ENCODE measurements around the gene SCN9A.
"Not testable (repeated sequence)": the region's sequence is repeated elsewhere in the genome, so short reads cannot be mapped to it uniquely, and the experiment has no call there.

The SCN9A gene

DNA sequence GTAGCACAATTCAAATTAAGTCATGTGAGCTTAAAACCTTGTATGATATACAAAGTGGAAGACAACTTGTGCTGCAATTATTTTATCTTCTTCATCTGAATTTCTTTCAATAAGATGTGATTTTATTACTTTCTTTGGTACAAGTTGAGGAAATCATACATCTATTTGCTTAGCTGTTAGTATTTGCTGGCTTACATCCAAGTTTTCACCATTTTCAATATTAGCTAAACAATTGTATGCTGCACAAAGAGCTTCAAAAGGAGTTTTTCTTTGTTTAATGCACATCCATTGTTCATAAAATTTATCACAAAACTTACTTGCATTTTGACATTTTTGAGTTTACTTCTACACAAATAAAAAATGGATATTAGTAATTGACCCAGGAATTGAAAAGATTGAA, 40.9 kb downstream of the SCN9A start:
- Mint-ChIP-seq H3K27me3 (no peaks in the 10 kb centered on the region), H3K36me3 (no peaks in the 10 kb centered on the region), H3K4me3 (no peak overlapping the region), H3K27ac (no peak overlapping the region), H3K9me3 (no peaks in the 10 kb centered on the region), H3K4me1 (no peaks in the 10 kb centered on the region)
- no peak for DNase-seq
- ATAC-seq (replicated peaks), result no peak

DNA sequence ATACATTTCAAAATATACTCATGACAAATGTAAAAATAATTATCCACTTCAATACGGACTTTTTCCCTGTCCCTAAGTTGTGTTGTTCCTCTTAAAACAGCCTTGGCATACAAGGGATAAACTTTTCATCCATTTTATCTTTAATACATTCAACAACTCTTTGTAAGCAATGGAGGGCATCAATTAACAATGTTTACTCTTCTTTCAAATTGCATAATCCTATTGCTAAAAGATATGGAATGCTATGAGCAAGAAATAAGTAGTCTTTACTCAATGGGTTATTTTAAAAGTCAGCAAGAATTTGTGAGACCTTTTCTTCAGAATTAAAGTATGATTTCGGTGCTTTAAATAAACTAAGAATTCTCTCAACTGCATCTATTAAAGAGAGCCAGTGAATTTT, 41.9 kb downstream of the SCN9A start:
- DNase-seq (no peak), ATAC-seq (replicated peaks) (no peak)

DNA sequence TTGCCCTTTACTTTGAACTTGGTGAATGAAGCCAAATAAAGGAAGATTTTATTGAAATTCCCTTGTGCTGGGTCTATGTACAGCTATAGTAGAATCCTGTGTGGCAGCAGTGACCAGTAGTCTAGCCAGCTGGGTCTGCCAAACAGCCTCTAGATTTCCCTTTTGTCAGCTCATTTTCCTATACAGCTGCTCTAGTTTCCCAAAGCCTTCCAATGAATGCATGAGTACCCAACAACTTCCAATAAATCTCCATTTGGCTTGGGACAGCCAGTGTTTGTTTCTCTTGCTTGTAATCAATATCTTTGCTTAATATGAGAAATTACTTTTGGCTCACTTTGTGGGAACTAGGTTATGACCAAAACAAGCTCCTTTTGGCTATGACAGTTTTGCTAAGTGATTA, 43.6 kb downstream of the SCN9A start:
- no peaks in the 10 kb centered on the region for H3K9me3 Mint-ChIP-seq
- DNase-seq (no peak), ATAC-seq (replicated peaks) (no peak)
- H3K4me3 Mint-ChIP-seq, result no peak overlapping the region
- H3K27ac Mint-ChIP-seq, result no peak overlapping the region
- no peaks in the 10 kb centered on the region for H3K27me3 Mint-ChIP-seq
- H3K4me1 Mint-ChIP-seq, result no peaks in the 10 kb centered on the region
- no peaks in the 10 kb centered on the region for H3K36me3 Mint-ChIP-seq

More for the DNA sequence above, 41.9 kb downstream of the SCN9A start:
- H3K36me3 Mint-ChIP-seq, result no peaks in the 10 kb centered on the region
- H3K4me3 Mint-ChIP-seq, result no peak overlapping the region
- H3K4me1 Mint-ChIP-seq, result no peaks in the 10 kb centered on the region
- no peaks in the 10 kb centered on the region for H3K27me3 Mint-ChIP-seq
- H3K9me3 Mint-ChIP-seq, result no peaks in the 10 kb centered on the region
- no peak overlapping the region for H3K27ac Mint-ChIP-seq

DNA sequence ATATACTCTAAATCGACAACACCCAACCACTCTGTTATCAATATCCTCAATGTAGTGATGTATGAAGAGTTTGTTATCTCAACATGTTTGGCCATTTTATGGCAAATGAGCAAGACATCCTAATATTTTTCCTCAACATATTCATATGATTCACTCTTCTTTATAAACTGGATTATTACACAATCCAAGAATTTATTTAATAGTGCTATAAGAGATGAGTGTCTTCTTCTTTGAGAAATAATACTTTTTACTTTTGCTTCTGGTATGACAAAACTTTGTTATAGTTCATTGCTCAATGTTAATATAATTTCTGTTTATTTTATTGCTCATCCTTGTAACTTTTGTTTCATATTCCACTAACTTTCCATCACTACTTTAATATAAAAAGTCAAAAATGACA, 44.3 kb downstream of the SCN9A start:
- no peaks in the 10 kb centered on the region for H3K36me3 Mint-ChIP-seq
- no peak for ATAC-seq (replicated peaks)
- H3K9me3 Mint-ChIP-seq, result no peaks in the 10 kb centered on the region
- no peaks in the 10 kb centered on the region for H3K4me1 Mint-ChIP-seq
- H3K27me3 Mint-ChIP-seq, result no peaks in the 10 kb centered on the region
- H3K27ac Mint-ChIP-seq, result no peak overlapping the region
- H3K4me3 Mint-ChIP-seq, result no peak overlapping the region
- no peak for DNase-seq

DNA sequence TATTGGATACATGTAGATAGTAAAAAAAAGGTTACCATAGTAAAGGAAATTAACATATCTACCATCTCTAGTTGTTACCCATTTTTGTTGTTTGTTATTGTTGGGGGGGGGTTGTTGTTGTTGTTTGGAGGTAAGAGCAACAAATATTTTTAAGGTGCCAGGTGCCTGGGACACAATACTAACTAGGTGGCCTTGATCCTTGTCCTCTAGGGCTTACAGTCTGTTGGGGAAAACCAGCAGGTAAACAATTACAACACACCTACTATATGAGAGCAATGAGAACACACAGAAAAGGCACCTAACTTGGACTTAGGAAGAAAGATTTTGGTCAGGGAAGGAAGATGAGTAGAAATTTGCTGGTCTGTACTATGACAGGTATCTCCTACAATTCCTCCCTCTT, 46.3 kb downstream of the SCN9A start:
- Mint-ChIP-seq H3K27me3 (no peaks in the 10 kb centered on the region), H3K4me1 (no peaks in the 10 kb centered on the region), H3K36me3 (no peaks in the 10 kb centered on the region), H3K4me3 (no peak overlapping the region), H3K27ac (no peak overlapping the region), H3K9me3 (no peaks in the 10 kb centered on the region)
- DNase-seq (no peak), ATAC-seq (replicated peaks) (no peak)

DNA sequence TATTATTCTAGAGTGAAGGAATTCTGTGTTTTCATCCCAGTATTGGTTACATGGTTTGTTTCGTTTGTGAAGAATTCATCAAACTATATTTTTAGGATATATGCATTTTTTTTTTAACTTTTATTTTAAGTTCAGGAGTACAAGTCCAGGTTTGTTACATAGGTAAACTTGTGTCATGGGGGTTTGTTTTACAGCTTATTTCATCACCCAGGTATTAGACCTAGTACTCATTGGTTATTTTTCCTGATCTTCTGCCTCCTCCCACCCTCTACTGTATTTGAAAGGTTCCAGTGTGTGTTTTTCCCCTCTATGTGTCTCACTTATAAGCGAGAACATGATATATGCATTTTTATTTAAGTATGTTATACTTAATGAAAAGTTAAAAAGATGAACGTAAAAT, 47.6 kb downstream of the SCN9A start:
- Mint-ChIP-seq H3K36me3 (no peaks in the 10 kb centered on the region), H3K4me3 (no peak overlapping the region), H3K4me1 (no peaks in the 10 kb centered on the region), H3K27ac (no peak overlapping the region), H3K27me3 (no peaks in the 10 kb centered on the region), H3K9me3 (no peaks in the 10 kb centered on the region)
- DNase-seq (no peak), ATAC-seq (replicated peaks) (no peak)

DNA sequence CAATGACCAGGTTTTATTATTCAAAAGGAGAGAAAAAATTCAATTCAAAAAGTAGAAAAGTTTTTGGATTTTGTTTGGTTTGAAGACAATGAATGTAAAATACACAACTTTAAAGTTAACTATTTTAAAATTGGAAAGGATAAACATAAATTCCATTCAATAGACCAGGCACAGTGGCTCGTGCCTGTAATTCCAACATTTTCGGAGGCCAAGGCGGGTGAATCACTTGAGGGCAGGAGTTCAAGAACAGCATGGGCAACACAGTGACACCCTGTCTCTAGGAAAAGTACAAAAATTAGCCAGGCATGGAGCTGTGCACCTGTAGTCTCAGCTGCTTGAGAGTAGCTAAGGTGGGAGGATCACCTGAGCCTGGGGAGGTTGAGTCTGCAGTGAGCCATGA, 54.7 kb downstream of the SCN9A start:
- no peak for ATAC-seq (replicated peaks)
- H3K9me3 Mint-ChIP-seq, result no peaks in the 10 kb centered on the region
- no peak for DNase-seq
- no peak overlapping the region for H3K27ac Mint-ChIP-seq
- no peaks in the 10 kb centered on the region for H3K27me3 Mint-ChIP-seq
- H3K4me1 Mint-ChIP-seq, result no peaks in the 10 kb centered on the region
- H3K36me3 Mint-ChIP-seq, result no peaks in the 10 kb centered on the region
- no peak overlapping the region for H3K4me3 Mint-ChIP-seq

DNA sequence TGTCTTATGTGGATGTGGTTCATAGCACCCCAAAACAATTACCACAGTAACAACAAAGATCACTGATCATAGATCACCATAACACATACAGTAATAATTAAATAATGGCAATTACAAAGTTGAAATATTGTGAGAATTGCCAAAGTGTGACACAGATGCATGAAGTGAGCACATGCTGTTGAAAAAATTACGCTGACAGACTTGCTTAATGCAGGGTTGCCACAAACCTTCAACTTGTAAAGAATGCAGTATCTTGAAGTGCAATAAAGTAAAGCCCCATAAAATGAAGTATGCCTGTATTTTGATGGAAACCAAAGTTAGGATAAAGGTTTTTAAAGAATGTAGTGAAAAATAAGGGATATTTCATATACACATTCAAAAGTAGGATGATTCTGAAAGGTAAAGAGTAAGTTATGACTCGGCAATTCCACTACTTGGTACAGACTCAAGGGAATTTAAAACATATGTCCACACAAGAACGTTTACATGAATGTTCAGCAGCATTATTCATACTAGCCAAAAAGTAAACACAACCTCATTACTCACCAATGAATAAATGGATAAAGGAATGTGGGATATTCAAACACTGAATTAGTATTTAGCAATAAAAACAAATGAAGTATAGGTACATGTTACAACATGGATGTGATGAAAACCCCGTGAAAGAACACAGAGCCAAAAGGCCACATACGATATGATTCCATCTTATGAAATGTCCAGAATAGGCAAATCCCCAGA, 61.6 kb downstream of the SCN9A start:
- H3K9me3 Mint-ChIP-seq, result no peaks in the 10 kb centered on the region
- DNase-seq (no peak), ATAC-seq (replicated peaks) (no peak)
- no peak overlapping the region for H3K4me3 Mint-ChIP-seq
- no peak overlapping the region for H3K27ac Mint-ChIP-seq
- no peaks in the 10 kb centered on the region for H3K27me3 Mint-ChIP-seq
- H3K4me1 Mint-ChIP-seq, result no peaks in the 10 kb centered on the region
- H3K36me3 Mint-ChIP-seq, result no peaks in the 10 kb centered on the region

DNA sequence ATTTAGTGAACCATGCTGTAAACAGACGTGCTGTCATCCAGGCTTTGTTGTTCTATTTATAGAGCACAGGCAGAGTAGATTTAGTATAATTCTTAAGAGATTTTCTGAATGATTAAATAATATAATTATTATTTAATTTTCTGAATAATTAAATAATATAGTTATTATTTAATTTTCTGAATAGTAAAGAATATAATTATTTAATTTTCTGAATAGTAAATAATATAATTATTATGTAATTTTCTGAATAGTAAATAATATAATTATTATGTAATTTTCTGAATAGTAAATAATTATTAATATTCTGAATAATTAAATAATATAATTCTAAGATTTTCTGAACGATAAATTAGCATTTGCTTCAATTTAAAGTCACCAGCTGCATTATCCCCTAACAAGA, 62.9 kb downstream of the SCN9A start:
- not testable (repeated sequence) for H3K4me1 Mint-ChIP-seq; H3K4me3 Mint-ChIP-seq; H3K27ac Mint-ChIP-seq; ATAC-seq (replicated peaks); H3K36me3 Mint-ChIP-seq; H3K27me3 Mint-ChIP-seq; H3K9me3 Mint-ChIP-seq; DNase-seq

DNA sequence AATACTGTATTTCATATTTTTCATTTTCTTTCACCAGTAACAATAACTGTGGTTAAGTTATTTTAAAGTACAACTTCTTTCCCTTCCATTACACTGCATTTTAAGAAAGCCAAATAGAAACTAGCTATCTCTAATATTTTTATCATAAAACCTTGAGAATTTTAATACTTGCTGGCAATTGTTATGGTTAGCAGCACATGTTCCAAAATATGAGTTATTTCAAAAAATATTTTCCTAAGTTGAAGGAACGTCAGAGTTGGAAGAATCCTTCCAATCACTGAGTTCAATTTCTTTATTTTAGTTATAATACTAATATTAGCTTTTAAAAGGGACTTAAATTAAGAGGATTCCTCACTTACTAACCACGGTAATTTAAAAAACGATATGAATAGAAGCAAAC, 68.4 kb downstream of the SCN9A start:
- Mint-ChIP-seq H3K9me3 (peaks cover 2 to 4% of the 10 kb centered on the region in 2 donors), H3K27ac (no peak overlapping the region), H3K36me3 (no peaks in the 10 kb centered on the region), H3K4me1 (no peaks in the 10 kb centered on the region), H3K4me3 (no peak overlapping the region), H3K27me3 (no peaks in the 10 kb centered on the region)
- ATAC-seq (replicated peaks) (no peak), DNase-seq (no peak)

DNA sequence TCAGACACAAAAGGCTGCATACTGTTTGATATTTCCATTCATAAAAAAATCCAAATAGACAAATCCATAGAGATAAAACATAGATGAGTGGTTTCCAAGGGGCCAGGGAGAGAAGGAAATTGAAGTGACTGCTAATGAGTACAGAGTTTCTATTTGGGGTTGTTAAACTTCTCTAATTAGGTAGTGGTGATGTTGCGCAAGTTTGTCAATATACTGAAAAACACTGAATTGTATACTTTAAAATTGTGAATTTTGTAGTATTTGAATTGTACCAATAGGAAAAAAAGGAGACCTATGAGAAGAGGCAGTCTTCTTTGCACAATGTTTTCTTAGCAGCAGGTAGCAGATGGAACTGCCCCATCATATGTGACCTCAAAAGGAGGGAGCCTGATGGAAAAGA, 71.1 kb downstream of the SCN9A start:
- no peak overlapping the region for H3K4me3 Mint-ChIP-seq
- H3K27me3 Mint-ChIP-seq, result no peaks in the 10 kb centered on the region
- H3K36me3 Mint-ChIP-seq, result no peaks in the 10 kb centered on the region
- peaks cover 2 to 4% of the 10 kb centered on the region in 2 donors for H3K9me3 Mint-ChIP-seq
- no peak overlapping the region for H3K27ac Mint-ChIP-seq
- ATAC-seq (replicated peaks) (no peak), DNase-seq (no peak)
- H3K4me1 Mint-ChIP-seq, result no peaks in the 10 kb centered on the region

DNA sequence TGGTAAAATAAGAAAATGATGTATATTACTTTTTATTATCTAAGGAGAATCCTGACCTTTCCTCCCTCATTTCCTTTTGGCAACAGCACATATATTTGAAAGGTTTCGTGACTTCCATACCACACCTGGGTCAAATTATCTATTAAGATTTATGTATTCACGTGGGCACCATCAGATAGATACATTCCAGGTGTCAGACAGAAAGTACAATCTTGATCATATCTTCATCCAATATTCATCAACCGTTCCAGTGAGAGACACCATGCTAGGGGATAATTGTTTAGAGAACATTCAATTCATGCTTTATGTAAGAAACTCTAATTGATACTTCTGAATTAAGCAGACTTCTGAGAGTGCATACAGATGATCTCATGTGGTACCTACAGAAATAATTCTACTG, 73.7 kb downstream of the SCN9A start:
- DNase-seq (no peak), ATAC-seq (replicated peaks) (no peak)
- Mint-ChIP-seq H3K9me3 (no peaks in the 10 kb centered on the region), H3K4me3 (no peak overlapping the region), H3K4me1 (no peaks in the 10 kb centered on the region), H3K27me3 (no peaks in the 10 kb centered on the region), H3K36me3 (no peaks in the 10 kb centered on the region), H3K27ac (no peak overlapping the region)

DNA sequence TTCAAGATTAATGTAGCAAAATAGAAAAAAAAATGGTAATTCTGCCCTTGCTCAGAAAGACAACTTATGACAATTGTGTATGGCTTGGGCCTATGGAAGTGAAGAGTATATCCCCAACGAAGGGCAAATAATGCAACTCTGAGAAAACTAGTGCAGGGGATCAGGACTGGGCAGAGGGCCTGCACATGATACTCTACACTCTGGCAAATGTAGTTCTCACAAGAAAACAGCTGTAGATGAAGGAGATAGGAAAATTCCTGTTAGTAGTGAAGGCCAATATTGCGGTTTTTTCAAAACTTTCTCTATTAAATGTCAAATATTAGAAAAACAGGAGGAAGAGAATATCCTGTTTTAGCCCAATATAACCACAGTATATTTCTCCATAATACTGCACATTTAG, 77.8 kb downstream of the SCN9A start:
- Mint-ChIP-seq H3K9me3 (no peaks in the 10 kb centered on the region), H3K27ac (no peak overlapping the region), H3K36me3 (no peaks in the 10 kb centered on the region), H3K27me3 (no peaks in the 10 kb centered on the region), H3K4me1 (no peaks in the 10 kb centered on the region), H3K4me3 (no peak overlapping the region)
- ATAC-seq (replicated peaks) (no peak), DNase-seq (no peak)

DNA sequence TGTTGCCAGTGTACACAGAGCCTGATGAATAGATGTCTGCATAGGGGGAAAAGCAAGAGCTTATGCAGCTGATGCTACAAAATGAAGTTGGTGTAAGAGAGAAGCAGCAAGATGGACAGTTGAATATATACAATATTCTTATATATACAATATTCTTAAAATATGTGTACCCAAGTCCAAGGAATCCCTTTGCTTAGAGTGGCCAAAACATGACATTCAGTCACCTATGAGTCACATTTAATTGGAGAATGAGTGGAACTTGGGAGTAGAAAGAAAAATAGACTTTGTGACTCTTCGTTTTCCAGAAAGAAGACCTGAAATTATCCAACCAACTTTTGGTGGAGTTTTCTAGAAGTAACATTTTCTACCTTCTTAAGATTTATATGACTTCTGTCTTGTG, 81.8 kb downstream of the SCN9A start:
- Mint-ChIP-seq H3K36me3 (no peaks in the 10 kb centered on the region), H3K4me3 (no peak overlapping the region), H3K27me3 (no peaks in the 10 kb centered on the region), H3K9me3 (peaks cover 2 to 10% of the 10 kb centered on the region in 2 donors), H3K27ac (no peak overlapping the region), H3K4me1 (no peaks in the 10 kb centered on the region)
- no peak for DNase-seq
- ATAC-seq (replicated peaks), result no peak

DNA sequence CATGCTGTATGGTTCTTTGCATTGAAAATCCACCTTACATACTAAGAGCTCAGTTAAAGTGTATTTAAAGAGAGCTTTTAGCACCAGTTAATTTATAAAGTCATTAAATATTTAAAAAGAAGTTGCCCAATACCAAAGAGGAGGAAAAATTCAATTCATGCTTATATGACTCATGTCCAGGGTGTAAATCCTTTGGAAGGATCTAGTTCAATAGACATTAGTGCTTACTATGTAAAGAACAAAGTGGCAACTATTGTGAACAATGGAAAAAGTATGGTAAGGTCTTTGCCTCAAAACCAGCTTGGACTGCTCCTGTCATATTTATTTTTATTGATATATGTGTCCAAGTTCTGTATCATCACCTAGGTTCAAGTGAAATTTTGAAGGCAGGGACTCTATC, 90.5 kb downstream of the SCN9A start:
- H3K9me3 Mint-ChIP-seq, result peaks cover 2 to 10% of the 10 kb centered on the region in 2 donors
- H3K4me1 Mint-ChIP-seq, result no peaks in the 10 kb centered on the region
- H3K27me3 Mint-ChIP-seq, result no peaks in the 10 kb centered on the region
- H3K27ac Mint-ChIP-seq, result no peak overlapping the region
- H3K36me3 Mint-ChIP-seq, result no peaks in the 10 kb centered on the region
- no peak overlapping the region for H3K4me3 Mint-ChIP-seq
- ATAC-seq (replicated peaks), result no peak
- DNase-seq, result no peak

DNA sequence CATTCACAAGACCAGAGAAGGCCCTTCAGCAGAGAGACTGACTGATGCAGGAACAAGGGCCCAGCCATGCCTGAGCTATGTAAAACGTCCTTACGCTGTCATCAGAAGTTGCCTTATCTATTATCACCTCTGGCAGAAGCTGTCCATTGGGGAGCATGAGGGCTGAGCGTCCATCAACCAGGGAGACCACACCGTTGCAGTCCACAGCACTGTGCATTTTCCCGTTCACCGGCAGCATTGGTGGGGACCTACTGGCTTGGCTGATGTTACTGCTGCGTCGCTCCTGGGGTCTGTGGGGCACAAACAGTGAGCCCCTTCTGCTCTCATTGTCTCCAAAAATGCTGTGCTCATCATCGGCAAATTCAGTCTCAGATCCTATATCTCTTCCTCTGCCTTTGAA, 91.4 kb downstream of the SCN9A start:
- DNase-seq, result no peak
- Mint-ChIP-seq H3K4me1 (no peaks in the 10 kb centered on the region), H3K4me3 (no peak overlapping the region), H3K27me3 (no peaks in the 10 kb centered on the region), H3K9me3 (peaks cover 0 to 3% of the 10 kb centered on the region in 2 donors), H3K27ac (no peak overlapping the region), H3K36me3 (no peaks in the 10 kb centered on the region)
- no peak for ATAC-seq (replicated peaks)

Measured in stimulated activated naive B cell treated with anti-CD40 and anti-IgM and Interleukin-4, amounts not matched to agents 10 μg/mL and 1 μg/mL and 100 μg/mL, for 72 hours (primary cell).